K562 (cell line): Measurements from ENCODE around the gene DIP2A. TPM values are rescaled to one million over a fixed set of nuclear protein-coding genes. Genes with fewer than 3 reads are reported as not detected.

Source experiments
- ATAC-seq: fragments of 200-7000 bp; cut with Tn5 transposase; 3 replicates; pipeline ENCODE4 v1.9.1; 2020; ENCODE audit warnings: moderate library complexity
- BruUV-seq: library from RNA; stranded (reverse); fragments of 400-500 nt; replicated peaks from 2 replicates; lab custom pipeline; 2021; lab: Mats Ljungman, UMichigan
- CTCF ChIA-PET: fragments of 300-600 bp; formaldehyde crosslinking; extraction: SDS; loops from one replicate; lab custom pipeline; 2021; ENCODE audit warnings: low intra/inter-chr PET ratio; lab: Yijun Ruan, JAX
- POLR2A ChIA-PET: fragments of 300-600, 350-650 bp; sonication (Branson Sonifier 250); formaldehyde crosslinking; extraction: SDS; loops from one replicate; lab custom pipeline; 2021; ENCODE audit warnings: antibody characterized with exemption, inconsistent platforms; lab: Yijun Ruan, JAX
- DNase-seq, 4 experiments: peaks; one replicate each; pipeline versions ENCODE4 v3.0.0 to v3.0.0-alpha.2; 2011 to 2018; ENCODE audit warnings: low spot score in 3 of 4, mixed read lengths in 3 of 4; ENCODE audit errors: extremely low read depth in 1 of 4
- FAIRE-seq: peaks from 2 replicates; lab custom pipeline; 2011; peaks lifted over from hg19 to GRCh38; lab: Jason Lieb, UNC
- H2AFZ ChIP-seq: 2 replicates; pipeline ENCODE4 v1.6.0; 2011; ENCODE audit warnings: low read depth, low read length, control low read depth, inconsistent platforms
- H3K27ac ChIP-seq: fragments of 200-600 bp; 3 replicates; pipeline ENCODE4 v1.8.0; 2011; ENCODE audit warnings: low read depth, mild to moderate bottlenecking, control low read depth, inconsistent platforms, low read length, moderate library complexity, mixed read lengths; ENCODE audit errors: extremely low read depth
- H3K27me3 ChIP-seq, 2 experiments: fragments of 300-600 bp in 1 of 2; 2 replicates in 1 of 2; 3 replicates in 1 of 2; pipeline versions ENCODE4 v1.6.0 to v1.8.0; 2011; ENCODE audit warnings: inconsistent platforms in 2 of 2, low read length in 2 of 2, mild to moderate bottlenecking in 1 of 2, mixed read lengths in 1 of 2, moderate library complexity in 1 of 2; ENCODE audit not compliant: control insufficient read depth in 2 of 2, insufficient read depth in 2 of 2
- H3K36me3 ChIP-seq: fragments of 300-600 bp; 3 replicates; pipeline ENCODE4 v1.8.0; 2011; ENCODE audit warnings: mild to moderate bottlenecking, low read length, inconsistent platforms; ENCODE audit not compliant: control insufficient read depth, insufficient read depth
- H3K4me1 ChIP-seq, 2 experiments: fragments of 200-600 bp in 1 of 2; replicated peaks in 1 of 2; 2 replicates in 1 of 2; 3 replicates in 1 of 2; pipeline versions ENCODE4 v1.5.1 to v1.8.0; 2011; ENCODE audit warnings: inconsistent platforms in 2 of 2, low read length in 2 of 2, mild to moderate bottlenecking in 1 of 2, mixed read lengths in 1 of 2, moderate library complexity in 1 of 2; ENCODE audit not compliant: control insufficient read depth in 2 of 2, insufficient read depth in 2 of 2
- H3K4me2 ChIP-seq: 2 replicates; pipeline ENCODE4 v1.6.1; 2011; ENCODE audit warnings: low read length, control low read depth, inconsistent platforms, mixed read lengths; ENCODE audit not compliant: insufficient read depth
- H3K4me3 ChIP-seq: fragments of 200-600 bp; sonication (generic), shearing (Covaris generic); 2 replicates; pipeline ENCODE4 v1.5.1; 2016; ENCODE audit warnings: control low read depth, inconsistent platforms
- H3K79me2 ChIP-seq: fragments of 200-600 bp; 3 replicates; pipeline ENCODE4 v1.8.0; 2011; ENCODE audit warnings: low read length, inconsistent platforms; ENCODE audit not compliant: control insufficient read depth, insufficient read depth
- H3K9ac ChIP-seq, 2 experiments: 2 replicates each; pipeline versions ENCODE4 v1.6.0 to v1.6.1; 2011; ENCODE audit warnings: low read depth in 2 of 2, low read length in 2 of 2, control low read depth in 1 of 2, inconsistent platforms in 1 of 2, mild to moderate bottlenecking in 1 of 2, mixed read lengths in 1 of 2; ENCODE audit not compliant: insufficient read depth in 1 of 2
- H3K9me1 ChIP-seq: one replicate; pipeline ENCODE4 v1.6.0; 2011; ENCODE audit warnings: inconsistent platforms, mild to moderate bottlenecking, low read length, moderate library complexity; ENCODE audit not compliant: control insufficient read depth, insufficient read depth
- H3K9me3 ChIP-seq: replicated peaks from 2 replicates; pipeline ENCODE4 v1.5.1; 2011; ENCODE audit warnings: low read depth, low read length, inconsistent platforms; ENCODE audit not compliant: control insufficient read depth, insufficient read depth
- H4K20me1 ChIP-seq: replicated peaks from 2 replicates; pipeline ENCODE4 v1.6.1; 2011; ENCODE audit warnings: low read length, inconsistent platforms, mixed read lengths; ENCODE audit not compliant: control insufficient read depth, insufficient read depth
- GMEB1 ChIP-seq: fragments of 250-450 bp; sonication (Bioruptor Pico); IDR thresholded peaks from 2 replicates; pipeline ENCODE4 v1.4.0; 2020; ENCODE audit warnings: mild to moderate bottlenecking
- HNRNPL ChIP-seq: fragments of 200-400 bp; formaldehyde crosslinking; IDR thresholded peaks from 2 replicates; pipeline ENCODE4 v1.6.1; 2017; ENCODE audit warnings: low read depth, mild to moderate bottlenecking, low read length
- MYNN ChIP-seq, 2 experiments: sonication (generic); formaldehyde crosslinking in 1 of 2; IDR thresholded peaks; 2 replicates each; pipeline versions ENCODE4 v1.5.0 to v1.6.1; 2016 to 2020; ENCODE audit warnings: antibody characterized with exemption in 1 of 2, missing genetic modification reagents in 1 of 2
- VEZF1 ChIP-seq: fragments of 200-800 bp; sonication (Bioruptor generic); IDR thresholded peaks from 2 replicates; pipeline ENCODE4 v1.6.1; 2017; ENCODE audit warnings: missing genetic modification characterization, missing compliant biosample characterization
- ZNF740 ChIP-seq, 3 experiments: fragments of 200-800 bp in 1 of 3; sonication (Bioruptor generic) in 1 of 3; sonication (generic) in 1 of 3; formaldehyde crosslinking in 1 of 3; IDR thresholded peaks; 2 replicates each; pipeline versions ENCODE4 v1.6.1 to v1.8.0; 2016 to 2022; ENCODE audit warnings: mild to moderate bottlenecking in 2 of 3, missing compliant biosample characterization in 2 of 3, missing genetic modification characterization in 2 of 3, missing genetic modification reagents in 1 of 3
- ZNF830 ChIP-seq: fragments of 250-450 bp; sonication (Bioruptor Pico); IDR thresholded peaks from 2 replicates; pipeline ENCODE4 v1.5.0; 2021; ENCODE audit warnings: mild to moderate bottlenecking
- WGBS: fragments of 100-300 bp; shearing (Covaris generic); methylation state at CpG from one replicate; pipeline ENCODE4 v1.1.6; 2016; ENCODE audit warnings: low coverage, mixed read lengths; ENCODE audit not compliant: insufficient coverage; ENCODE audit errors: missing lambda C conversion rate; 5-methylcytosine and 5-hydroxymethylcytosine counted together
- in situ Hi-C: fragments of 300-500 bp; cut with MboI; formaldehyde crosslinking; loops from 4 replicates; pipeline ENCODE4 v1.15.0; 2018; ENCODE audit warnings: inconsistent platforms, mixed read lengths
- intact Hi-C: fragments of 100-400 bp; cut with micrococcal nuclease; formaldehyde crosslinking; loops from 2 replicates; pipeline ENCODE4 v1.14.2; 2022
- polyA plus RNA-seq, 8 experiments: library from polyadenylated mRNA; depleted of rRNA in 4 of 8; stranded (reverse) in 5 of 8; unstranded in 3 of 8; fragments of >200 nt; fragmentation: Nextera tagmentation in 2 of 8; fragmentation: Illumina TruSeq in 1 of 8; extraction: Ambion mirVana in 2 of 8; extraction: Trizol in 1 of 8; gene quantifications; 2 replicates each; pipeline versions ENCODE4 v1.2.1 to v1.2.3, GENCODE V29; 2011 to 2014; ENCODE audit warnings: inconsistent platforms in 1 of 8, missing spikeins in 1 of 8
- total RNA-seq, 7 experiments: library from RNA; depleted of rRNA in 6 of 7; stranded (reverse); fragments of >200 nt in 6 of 7; fragmentation: Illumina TruSeq in 2 of 7; extraction: Trizol in 2 of 7; gene quantifications; 2 replicates each; pipeline versions ENCODE4 v1.2.1 to v1.2.3, GENCODE V29; 2011 to 2021; ENCODE audit warnings: low replicate concordance in 1 of 7

The DIP2A gene
- total and polyA plus RNA-seq, 9 of the 15 experiments (the other 6 are each of a cell fraction or from before 2014, with no cell fraction given): 4.3 to 34.5 (median 20.3) TPM

GRCh38 chr21:46603228-46603627 is 144.5 kb downstream of the DIP2A start:
- peak; percentile 58; the same call in 2 of the 3 replicates for ATAC-seq
- no TSS peak for BruUV-seq
- Histone ChIP-seq H3K9me1 (no peaks in the 10 kb centered on the region), H3K4me1 (peaks cover 16 to 20% of the 10 kb centered on the region in 2 experiments; a peak in 4 of 5 replicates), H3K9me3 (no peaks in the 10 kb centered on the region), H3K4me3 (no peak overlapping the region), H3K27ac (no peak overlapping the region), H3K27me3 (peaks cover 27 to 28% of the 10 kb centered on the region in 2 experiments; a peak in 4 of 5 replicates), H3K4me2 (no peak overlapping the region), H3K9ac (no peak overlapping the region), H4K20me1 (no peaks in the 10 kb centered on the region), H2AFZ (no peak overlapping the region), H3K36me3 (no peaks in the 10 kb centered on the region), H3K79me2 (no peaks in the 10 kb centered on the region)
- intact Hi-C loops: no loop called here
- TF ChIP-seq MYNN (IDR thresholded peaks at IDR 0.05) (peak; percentile 96), MYNN (CRISPR knock-in tag; IDR thresholded peaks at IDR 0.05) (peak; percentile 39; the same call in 1 of the 2 replicates), GMEB1 (CRISPR knock-in tag) (no peak), ZNF740 (CRISPR knock-in tag; IDR thresholded peaks at IDR 0.05) (no peak; the same call in 1 of the 2 replicates), ZNF740 (tag; IDR thresholded peaks at IDR 0.05) (0 out of 4 replicates have a peak, but pooled peaks of 1 of the 2 experiments have one; percentile 29), HNRNPL (no peak), ZNF830 (CRISPR knock-in tag) (no peak), VEZF1 (CRISPR knock-in tag) (peak; percentile 50)
- POLR2A ChIA-PET: interaction anchor here (0.6 to 1.0 kb wide), 2 partner anchors 50 to 306 kb away, joined by 3 to 4 read pairs; no protein-coding TSS in a partner anchor
- CTCF ChIA-PET: no interaction called here
- peak; percentile 41 to 58 (median 44) for DNase-seq
- WGBS: 39% methylated on average over 7 of the region's 9 CpGs
- no peak for FAIRE-seq
- in situ Hi-C loops: no loop called here
